GM19438 (cell line): ENCODE data around the gene GBGT1.

Experiments used
- ATAC-seq: cut with Tn5 transposase; IDR thresholded peaks from one replicate; pipeline ENCODE4 v1.9.1; 2021; ENCODE audit warnings: low read depth; ENCODE audit not compliant: unreplicated experiment

GBGT1 gene

DNA sequence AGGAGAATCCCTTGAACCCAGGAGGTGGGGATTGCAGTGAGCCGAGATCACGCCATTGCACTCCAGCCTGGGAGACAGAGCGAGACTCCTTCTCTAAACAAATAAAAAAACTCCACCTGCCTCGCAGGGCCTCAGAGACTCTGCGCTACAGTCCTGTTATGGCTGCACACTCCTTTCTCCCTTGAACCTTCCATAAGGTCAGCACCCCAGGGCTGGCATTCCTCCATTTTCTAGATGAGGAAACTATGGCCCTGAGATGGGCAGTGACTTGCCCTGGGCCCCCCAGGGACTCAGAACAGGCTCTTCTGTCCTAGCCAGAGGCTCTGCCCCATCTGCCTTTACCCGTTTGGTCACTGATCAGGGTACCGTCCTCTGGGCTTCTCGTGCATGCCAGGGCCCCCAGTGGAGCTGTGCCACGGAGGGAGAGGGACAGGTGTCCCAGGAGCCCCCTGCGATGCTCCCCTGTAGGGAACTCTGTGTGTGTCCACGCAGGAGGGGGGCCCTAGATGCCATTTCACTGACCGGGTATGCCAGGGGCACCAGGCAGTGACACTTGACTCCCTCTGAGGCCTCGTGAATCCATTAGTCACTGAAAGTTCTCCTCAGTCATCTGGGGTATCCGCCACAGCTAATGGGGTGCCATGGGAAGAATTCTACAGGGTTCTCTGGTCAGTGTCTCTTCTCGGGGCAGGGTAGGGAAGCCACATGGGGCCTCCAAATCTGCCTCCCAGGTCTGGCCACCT lies 58.8 kb downstream of the GBGT1 start:
- ATAC-seq = no peak

- ATAC-seq = no peak
These were observed 59.7 kb downstream of the GBGT1 start for GRCh38 chr9:133103987-133104505.

- no peak for ATAC-seq
These were observed 60.3 kb downstream of the GBGT1 start for GRCh38 chr9:133103183-133103986.
